GM18517 (cell line): Measurements from ENCODE around the gene TPSAB1.
"Not testable (repeated sequence)": the region's sequence is repeated elsewhere in the genome, so short reads cannot be mapped to it uniquely, and the experiment has no call there.

Experiments used
- ATAC-seq: cut with Tn5 transposase; IDR thresholded peaks from one replicate; pipeline ENCODE4 v1.9.1; 2021; ENCODE audit warnings: mild to moderate bottlenecking, moderate library complexity; ENCODE audit not compliant: unreplicated experiment

Gene TPSAB1

DNA sequence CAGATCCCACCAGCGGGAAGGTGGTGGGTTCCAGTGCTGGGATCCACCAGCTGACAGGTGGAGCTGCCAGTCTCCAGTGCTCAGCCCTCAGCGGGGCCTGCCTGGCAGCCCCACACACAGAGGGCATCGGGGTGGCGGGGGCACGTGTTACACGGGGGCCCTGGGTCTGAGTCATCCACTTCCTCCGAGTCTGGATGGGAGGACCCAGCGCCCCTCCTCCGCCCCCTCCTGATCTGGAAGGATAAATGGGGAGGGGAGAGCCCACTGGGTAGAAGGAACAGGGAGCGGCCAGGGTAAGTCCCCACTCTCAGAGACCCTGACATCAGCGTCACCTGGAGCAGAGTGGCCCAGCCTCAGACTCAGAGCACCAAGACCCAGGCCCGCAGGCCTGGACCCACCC lies at the start of gene TPSAB1:
Gene TPSAB1, plus strand, starts transcription at position 270 of the 400 bp plus-strand sequence. CDS start 234 bp downstream, outside the sequence.
- ATAC-seq = not testable (repeated sequence)

DNA sequence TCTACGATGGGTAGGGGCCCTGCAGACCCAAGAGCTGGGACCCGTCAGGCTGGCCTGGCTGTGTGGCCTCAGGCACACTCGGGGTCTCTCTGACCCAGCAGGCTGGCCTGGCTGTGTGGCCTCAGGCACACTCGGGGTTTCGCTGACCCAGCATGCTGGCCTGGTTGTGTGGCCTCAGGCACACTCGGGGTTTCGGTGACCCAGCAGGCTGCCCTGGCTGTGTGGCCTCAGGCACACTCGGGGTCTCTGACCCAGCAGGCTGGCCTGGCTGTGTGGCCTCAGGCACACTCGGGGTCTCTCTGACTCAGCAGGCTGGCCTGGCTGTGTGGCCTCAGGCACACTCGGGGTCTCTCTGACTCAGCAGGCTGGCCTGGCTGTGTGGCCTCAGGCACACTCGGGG lies 49.7 kb upstream of the TPSAB1 start:
- not testable (repeated sequence) for ATAC-seq

DNA sequence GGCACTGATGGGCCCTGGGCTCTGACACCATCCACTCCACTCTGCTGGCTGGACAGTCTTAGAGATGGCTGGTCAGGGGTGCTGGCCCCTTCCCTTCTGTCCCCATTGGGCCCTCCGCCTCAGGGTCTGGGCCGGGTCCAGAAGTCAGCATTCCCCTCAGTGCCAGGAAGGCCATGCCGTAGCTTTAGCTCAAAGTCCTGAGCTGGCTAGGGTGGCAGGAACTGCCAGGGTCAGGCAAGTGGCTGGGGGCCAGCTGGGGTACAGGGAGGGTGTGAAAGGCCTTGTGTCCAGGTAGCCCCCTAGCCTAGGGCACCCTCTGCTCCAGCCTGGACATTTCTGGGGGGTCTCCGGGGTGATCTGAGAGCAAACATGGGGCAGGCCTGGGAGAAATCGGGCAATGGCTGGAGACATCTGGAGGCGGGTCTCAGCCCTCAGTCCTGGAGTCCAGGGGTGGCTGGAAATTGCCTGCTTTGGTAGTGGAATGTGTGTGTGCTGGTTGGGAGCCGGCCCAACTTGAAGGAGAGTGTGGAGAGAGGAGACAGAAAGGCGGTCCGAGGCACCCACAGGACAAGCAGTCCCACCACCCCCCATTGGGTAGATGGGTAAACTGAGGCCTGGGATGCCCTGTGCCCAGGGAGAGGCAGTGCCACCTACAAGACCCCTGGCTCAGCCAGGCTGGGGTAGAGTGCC lies 48.0 kb upstream of the TPSAB1 start:
- ATAC-seq = no peak

DNA sequence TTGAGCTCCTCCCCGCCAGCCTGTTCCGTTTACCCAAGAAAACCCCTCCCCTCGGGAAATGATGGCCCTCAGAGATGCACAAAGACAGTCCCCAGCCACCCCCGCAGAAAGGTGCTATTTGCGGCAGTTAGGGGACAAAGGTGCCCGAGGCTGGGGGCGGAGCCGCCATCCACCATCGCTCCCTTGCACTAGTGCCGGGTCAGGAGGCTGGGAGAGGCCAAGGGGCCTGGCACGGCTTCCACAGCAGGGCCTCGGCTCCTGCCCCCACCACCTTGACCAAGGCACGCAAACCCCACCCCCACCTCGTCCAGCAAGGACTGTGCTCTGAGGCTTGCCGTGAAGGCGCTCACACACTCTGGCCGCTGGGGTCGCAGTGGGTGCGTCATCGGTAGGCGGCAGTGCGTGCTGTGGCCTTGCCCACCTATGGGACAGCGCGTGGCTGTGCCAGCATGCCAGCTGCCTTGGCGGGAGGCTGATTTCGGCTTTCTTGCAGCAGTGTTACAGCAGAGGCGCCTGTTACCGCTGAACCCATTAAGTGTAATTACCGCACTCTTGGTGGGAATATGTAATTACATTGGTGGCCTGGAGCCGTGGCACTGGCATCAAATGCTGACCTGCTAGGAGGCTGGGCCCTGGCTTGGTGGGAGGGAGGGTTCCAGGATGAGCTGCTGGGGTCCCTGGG lies 47.2 kb upstream of the TPSAB1 start:
- ATAC-seq = no peak

DNA sequence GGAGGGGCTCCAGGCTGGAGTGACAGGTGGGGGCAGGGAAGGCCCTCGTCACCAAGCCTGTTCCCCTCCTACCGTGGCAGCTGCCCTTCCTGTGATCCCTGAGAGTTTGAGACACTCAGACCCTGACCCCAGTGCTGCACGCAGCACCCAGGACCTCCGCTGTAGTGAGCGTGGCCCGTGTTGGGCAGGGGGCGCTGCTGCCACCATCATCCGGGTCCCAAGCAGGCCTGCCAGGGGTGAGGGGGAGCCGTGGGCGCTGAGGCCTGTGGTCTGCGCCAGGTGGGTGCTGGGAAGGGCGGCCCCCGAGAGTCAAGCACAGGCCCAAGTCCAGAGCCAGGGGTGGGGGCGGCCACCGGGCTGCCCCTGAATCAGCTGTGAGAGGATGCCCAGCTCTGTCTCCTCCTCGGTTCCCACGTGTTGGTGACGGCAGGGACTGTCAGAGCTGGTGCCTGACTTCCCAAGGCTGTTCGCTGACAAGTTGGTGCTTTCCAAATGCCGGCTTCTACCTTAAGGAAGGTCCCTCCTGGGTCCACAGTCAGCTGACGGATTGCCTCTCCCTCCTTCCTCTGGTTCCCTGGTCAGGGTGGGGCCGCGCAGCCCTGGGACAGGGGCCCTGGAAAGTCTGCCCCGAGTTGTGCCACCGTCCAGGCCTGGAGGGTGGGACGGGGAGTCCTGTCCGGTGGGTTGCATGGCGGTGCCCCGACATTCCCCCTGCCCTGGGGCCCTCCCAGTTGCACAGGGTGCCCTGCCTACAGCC lies 46.5 kb upstream of the TPSAB1 start:
- no peak for ATAC-seq

DNA sequence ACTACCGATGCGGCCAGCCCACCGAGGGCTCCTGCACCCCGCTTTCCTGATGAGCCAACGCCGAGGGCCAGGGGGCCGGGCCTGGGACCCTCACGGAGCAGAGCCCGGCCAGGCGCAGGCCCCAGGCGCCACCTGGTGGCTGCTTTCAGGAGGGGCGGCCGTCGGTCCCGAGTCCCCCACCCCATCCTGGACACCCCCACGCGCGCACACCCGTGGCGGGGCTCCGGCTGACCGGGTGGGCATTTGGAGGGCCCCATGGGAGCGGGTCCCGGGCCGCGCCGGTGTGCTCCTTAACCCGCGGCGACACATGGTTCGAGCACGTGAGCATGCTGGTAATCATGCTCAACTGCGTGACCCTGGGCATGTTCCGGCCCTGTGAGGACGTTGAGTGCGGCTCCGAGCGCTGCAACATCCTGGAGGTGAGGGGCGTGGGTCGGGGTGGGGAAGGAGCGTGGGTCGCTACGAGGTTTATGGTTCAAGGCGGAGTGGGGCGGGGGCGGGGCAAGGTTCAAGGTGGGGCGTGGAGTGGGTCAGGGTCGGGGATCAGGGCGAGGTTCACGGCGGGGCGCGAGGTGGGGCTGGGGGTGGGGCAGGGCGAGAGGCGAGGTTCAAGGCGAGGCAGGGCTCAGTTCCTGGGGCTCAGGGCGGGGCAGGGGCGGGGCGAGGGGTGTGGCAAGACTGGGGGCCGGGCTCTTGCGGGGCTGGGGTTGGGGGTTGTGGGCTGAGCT lies 45.7 kb upstream of the TPSAB1 start:
- no peak for ATAC-seq

DNA sequence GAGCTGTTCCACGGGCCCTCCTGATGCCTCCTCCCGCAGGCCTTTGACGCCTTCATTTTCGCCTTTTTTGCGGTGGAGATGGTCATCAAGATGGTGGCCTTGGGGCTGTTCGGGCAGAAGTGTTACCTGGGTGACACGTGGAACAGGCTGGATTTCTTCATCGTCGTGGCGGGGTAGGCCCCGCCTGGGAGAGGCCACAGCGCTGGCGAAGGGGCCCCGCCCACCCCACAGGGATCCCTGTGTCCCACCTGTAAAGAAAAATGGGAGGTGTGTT lies 45.2 kb upstream of the TPSAB1 start:
- ATAC-seq = no peak

DNA sequence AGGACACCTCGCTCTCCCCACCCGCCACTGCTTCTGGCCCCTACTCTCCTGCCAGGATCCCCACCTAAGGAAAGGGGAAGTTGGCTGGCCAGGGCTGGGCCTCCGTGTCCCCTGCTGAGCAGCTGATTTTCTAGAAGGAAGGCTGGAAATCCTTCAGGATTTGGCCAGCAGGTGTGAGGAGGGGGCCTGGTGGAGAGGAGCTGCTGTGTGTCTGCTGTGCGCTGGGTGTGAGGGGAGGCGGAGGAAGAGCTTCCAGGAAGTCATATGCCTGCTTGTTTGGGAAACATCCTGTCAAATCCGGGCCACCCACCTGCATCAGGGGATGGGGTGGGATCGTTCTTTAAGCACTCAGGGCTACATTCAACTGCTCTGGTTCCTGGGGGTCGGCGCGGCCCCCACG lies 44.0 kb upstream of the TPSAB1 start:
- ATAC-seq = no peak

DNA sequence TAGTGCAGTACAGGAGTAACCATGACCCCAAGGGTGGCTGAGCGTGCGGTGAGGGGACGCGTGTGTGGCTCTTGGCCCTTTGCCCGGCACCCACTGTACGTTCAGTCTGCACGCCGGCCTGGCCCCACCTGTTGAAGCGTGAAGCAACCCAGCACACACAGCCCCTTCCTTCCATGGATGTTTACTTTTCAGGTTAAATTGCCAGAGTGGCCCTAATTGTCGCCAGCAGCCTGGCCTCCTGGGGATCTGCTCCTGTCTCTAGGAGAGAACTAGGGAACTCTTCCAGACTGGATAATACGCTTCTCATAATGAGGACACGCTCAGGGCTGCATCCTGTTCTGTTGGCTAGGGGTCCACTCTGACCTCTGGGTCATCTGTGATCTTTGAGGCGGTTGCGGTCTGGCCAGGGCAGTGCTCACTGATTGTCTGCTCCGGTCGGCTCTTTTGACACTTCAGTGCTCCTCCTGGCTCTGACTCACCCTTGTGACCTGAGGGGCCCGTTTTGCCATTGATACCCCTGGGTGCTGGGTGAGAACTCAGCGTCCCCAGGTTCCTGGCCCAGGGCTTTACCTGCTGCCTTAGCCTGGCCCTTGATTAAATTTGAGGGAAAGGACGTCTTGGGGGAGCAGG lies 43.2 kb upstream of the TPSAB1 start:
- ATAC-seq = no peak

DNA sequence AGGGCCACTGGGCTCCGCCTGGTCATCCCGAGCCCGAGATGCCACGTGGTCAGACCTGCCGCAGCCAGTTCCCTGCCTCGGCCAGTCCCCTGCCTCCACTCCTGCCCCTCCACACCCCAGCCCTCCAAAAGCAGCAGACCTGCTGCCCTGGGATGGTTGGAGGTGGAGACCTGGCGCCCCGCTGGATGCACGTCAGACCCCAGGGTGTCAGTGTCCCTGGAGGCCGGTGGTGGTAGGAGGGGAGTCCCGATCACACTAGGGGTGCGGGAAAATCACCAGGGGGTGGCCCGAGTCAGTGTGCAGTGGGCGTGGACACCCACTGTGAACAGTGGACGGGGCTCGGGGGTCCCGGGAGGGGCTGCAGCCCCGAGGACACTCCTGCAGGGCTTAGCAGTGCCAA lies 42.3 kb upstream of the TPSAB1 start:
- ATAC-seq = no peak

DNA sequence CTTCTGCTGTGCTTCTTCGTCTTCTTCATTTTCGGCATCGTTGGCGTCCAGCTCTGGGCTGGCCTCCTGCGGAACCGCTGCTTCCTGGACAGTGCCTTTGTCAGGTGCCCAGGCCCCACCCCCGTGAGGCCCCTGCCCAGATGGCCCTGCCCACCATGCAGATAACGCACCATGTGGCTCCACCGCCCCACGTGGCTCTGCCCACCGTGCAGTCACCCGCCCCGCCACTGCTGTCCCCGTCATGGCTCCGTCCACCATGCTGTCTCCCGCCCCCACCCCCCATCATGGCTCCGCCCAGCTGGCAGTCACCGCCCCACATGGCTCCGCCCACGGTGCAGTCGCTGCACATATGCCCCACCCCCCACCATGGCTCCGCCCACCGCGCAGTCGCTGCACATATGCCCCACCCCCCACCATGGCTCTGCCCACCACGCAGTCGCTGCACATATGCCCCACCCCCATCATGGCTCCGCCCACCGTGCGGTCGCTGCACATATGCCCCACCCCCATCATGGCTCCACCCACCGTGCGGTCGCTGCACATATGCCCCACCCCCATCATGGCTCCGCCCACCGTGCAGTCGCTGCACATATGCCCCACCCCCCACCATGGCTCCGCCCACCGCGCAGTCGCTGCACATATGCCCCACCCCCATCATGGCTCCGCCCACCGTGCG lies 41.7 kb upstream of the TPSAB1 start:
- not testable (repeated sequence) for ATAC-seq

DNA sequence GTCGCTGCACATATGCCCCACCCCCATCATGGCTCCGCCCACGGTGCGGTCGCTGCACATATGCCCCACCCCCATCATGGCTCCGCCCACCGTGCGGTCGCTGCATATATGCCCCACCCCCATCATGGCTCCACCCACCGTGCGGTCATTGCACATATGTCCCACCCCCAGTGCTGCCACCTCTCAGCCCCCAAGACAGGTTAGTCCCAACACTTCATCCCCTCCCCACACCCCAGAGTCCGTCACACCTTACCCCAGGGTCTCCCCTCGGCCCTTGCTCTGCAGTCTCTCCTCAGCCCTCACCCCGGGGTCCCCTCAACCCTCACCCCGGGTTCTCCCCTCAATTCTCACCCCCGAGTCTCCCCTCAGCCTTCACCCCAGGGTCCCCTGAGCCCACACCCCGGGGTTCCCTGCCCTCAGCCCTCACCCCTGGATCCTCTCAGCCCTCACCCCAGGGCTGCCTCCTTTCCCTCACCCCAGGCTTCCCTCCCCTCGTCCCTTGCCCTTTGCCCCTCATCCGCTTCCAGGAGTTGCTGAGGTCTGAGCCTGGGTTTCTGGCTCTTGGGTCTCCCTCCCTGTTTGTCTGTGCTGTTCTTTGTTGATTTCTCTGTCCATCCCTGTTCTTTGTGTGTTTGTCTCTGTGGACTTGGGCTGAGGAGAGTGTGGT lies 41.0 kb upstream of the TPSAB1 start:
- no peak for ATAC-seq

DNA sequence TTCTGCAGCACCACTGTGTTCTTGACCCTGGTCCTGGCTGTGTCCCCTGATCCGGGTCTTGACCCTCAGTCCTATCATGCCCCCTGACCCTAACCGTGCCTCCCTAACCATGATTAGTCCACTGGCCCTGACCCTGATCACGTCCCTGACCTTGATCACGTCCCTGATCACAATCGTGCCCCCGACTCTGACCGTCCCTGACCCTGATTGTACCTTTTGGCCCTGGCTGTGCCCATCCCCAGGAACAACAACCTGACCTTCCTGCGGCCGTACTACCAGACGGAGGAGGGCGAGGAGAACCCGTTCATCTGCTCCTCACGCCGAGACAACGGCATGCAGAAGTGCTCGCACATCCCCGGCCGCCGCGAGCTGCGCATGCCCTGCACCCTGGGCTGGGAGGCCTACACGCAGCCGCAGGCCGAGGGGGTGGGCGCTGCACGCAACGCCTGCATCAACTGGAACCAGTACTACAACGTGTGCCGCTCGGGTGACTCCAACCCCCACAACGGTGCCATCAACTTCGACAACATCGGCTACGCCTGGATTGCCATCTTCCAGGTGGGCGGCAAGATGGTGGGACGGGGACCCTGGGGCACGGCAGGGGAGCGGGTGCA lies 40.4 kb upstream of the TPSAB1 start:
- ATAC-seq = no peak

DNA sequence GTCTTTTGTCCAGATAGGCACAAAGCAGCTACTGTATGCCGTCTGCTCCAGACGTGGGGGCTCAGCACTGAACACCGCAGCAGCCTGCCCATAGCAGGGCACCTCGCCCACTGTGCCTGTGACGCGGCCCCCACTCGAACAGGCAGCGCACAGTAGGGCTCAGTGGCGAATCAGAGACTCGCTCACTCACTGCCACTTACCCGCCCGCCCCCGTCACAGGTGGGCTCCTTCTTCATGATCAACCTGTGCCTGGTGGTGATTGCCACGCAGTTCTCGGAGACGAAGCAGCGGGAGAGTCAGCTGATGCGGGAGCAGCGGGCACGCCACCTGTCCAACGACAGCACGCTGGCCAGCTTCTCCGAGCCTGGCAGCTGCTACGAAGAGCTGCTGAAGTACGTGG lies 39.1 kb upstream of the TPSAB1 start:
- ATAC-seq = no peak

DNA sequence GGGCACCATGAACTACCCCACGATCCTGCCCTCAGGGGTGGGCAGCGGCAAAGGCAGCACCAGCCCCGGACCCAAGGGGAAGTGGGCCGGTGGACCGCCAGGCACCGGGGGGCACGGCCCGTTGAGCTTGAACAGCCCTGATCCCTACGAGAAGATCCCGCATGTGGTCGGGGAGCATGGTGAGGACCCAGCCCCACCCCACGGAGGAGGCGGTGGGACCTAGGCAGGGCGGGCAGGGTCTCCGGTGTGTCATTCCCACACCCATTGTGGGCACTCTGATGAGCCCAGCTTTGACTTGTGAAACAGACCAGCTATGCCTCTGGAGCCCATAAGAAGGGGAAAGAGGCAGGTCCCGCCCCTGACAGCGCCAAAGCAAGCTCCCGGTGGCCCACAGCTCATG lies 38.2 kb upstream of the TPSAB1 start:
- ATAC-seq = no peak

DNA sequence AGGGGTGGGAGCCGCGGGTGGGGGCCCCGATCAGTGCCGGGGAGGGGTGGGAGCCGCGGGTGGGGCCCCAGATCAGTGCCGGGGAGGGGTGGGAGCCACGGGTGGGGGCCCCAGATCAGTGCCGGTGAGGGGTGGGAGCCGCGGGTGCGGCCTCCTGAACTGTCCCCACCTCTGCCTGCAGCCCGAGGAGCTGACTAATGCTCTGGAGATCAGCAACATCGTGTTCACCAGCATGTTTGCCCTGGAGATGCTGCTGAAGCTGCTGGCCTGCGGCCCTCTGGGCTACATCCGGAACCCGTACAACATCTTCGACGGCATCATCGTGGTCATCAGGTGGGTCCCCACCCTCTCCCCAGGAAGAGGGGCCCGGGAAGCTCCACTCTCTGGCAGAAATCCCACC lies 35.6 kb upstream of the TPSAB1 start:
- no peak for ATAC-seq

DNA sequence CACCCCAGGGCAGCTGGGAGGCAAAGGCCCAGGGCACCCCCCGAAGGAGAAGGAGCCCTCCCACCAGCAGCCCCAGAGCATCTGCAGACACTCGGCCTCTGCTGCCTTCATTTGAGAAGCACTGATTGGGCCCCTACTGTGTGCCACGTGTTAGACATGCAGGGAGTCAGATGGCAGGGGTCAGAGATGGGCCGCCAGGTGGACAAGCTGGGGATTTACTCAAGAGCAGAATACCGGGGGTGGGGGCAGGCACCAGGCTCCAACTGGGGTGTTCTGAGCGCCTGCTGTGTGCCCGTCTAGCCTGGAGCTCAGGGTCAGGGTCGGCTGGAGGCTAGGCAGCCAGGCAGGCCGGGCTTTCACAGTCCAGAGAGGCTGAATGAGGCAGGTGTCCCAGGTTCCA lies 34.2 kb upstream of the TPSAB1 start:
- no peak for ATAC-seq

DNA sequence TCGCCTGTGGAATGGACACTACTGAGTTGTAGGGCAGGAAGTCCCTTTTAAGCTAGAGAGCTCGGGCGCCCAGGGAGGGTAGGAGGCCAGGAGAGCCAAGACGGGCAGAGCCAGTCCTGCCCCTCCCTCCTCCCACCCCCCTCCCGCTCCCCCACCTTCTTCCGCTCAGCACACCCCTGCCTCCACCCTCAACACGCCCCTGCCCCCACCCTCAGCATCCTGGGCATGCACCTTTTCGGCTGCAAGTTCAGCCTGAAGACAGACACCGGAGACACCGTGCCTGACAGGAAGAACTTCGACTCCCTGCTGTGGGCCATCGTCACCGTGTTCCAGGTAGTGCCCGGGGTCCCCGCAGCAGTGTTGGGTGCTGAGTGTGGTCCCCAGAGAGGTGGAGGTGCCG lies 33.7 kb upstream of the TPSAB1 start:
- ATAC-seq = no peak

DNA sequence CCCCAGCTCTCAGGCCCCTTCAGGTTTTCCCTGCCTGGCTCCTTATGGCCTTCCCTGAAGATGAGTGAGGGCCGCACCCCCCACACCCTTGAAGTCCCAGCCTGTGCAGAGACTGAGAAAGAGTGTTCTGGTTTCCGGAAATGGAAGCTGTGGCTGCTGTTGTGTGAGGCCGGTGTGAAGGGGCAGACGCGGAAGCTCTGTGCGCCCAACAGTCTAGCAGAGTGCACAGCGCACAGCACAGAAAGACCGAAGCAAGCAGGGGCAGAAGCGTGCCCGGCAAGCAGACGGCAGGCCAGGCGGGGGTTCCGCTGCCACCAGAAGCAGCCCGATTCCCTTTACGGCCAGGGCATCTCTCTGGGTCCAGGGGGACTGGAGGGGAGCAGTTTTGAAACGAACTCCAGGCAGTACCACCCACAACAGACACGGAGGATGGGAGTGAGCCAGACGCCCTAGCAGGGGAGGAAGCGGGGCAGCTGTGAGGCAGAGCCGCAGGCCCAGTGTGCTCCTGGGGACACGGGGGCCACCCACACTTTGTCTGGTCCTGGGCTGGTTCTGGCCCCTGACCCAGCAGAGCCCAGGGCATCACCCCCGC lies 32.2 kb upstream of the TPSAB1 start:
- no peak for ATAC-seq
